H1 (cell line): ENCODE data around the gene CHEK2. TPM values are rescaled to one million over a fixed set of nuclear protein-coding genes. Genes with fewer than 3 reads are reported as not detected.

Source experiments
- ATF2 ChIP-seq: IDR thresholded peaks from 2 replicates; pipeline ENCODE4 v1.6.1; 2012; ENCODE audit warnings: low read length, inconsistent platforms
- BACH1 ChIP-seq: IDR thresholded peaks from 2 replicates; pipeline ENCODE4 v1.6.1; 2012; ENCODE audit warnings: low read length, improper control_type of control experiment
- CTCF ChIP-seq, 3 experiments: IDR thresholded peaks; 1 replicate in 2 of 3; 2 replicates in 1 of 3; pipeline versions ENCODE4 v1.5.1 to v1.6.1; 2011; ENCODE audit warnings: low read length in 3 of 3, mild to moderate bottlenecking in 3 of 3, inconsistent platforms in 2 of 3, low read depth in 1 of 3, moderate library complexity in 1 of 3; ENCODE audit not compliant: insufficient read depth in 1 of 3; ENCODE audit errors: control extremely low read depth in 1 of 3
- EP300 ChIP-seq, 2 experiments: IDR thresholded peaks; 1 replicate in 1 of 2; 2 replicates in 1 of 2; pipeline ENCODE4 v1.6.1; 2011 to 2012; ENCODE audit warnings: low read depth in 2 of 2, low read length in 2 of 2, mild to moderate bottlenecking in 2 of 2, borderline replicate concordance in 1 of 2, inconsistent platforms in 1 of 2, moderate library complexity in 1 of 2
- FOSL1 ChIP-seq: IDR thresholded peaks from 2 replicates; pipeline ENCODE4 v1.6.1; 2011; ENCODE audit warnings: mild to moderate bottlenecking, low read depth, low read length, moderate library complexity; ENCODE audit not compliant: insufficient read depth
- GTF2F1 ChIP-seq: IDR thresholded peaks from 2 replicates; pipeline ENCODE4 v1.6.1; 2012; ENCODE audit warnings: low read depth, low read length, improper control_type of control experiment, borderline replicate concordance
- HDAC6 ChIP-seq: IDR thresholded peaks from one replicate; pipeline ENCODE4 v1.7.1; 2012; ENCODE audit warnings: low read depth, mild to moderate bottlenecking, inconsistent platforms, low read length, moderate library complexity
- JUN ChIP-seq: IDR thresholded peaks from 2 replicates; pipeline ENCODE4 v1.6.1; 2011; ENCODE audit warnings: low read depth, mild to moderate bottlenecking, improper control_type of control experiment, low read length
- KDM1A ChIP-seq: fragments of 200-600, 300-600 bp; sonication (generic); IDR thresholded peaks from 2 replicates; pipeline ENCODE4 v1.7.1; 2016; ENCODE audit warnings: mild to moderate bottlenecking, low read length, borderline replicate concordance
- KDM4A ChIP-seq: IDR thresholded peaks from one replicate; pipeline ENCODE4 v1.7.1; 2012; ENCODE audit warnings: low read depth, mild to moderate bottlenecking, moderate library complexity, low read length, inconsistent platforms; ENCODE audit not compliant: severe bottlenecking
- MAX ChIP-seq: IDR thresholded peaks from 2 replicates; pipeline ENCODE4 v1.6.1; 2012; ENCODE audit warnings: inconsistent platforms
- NANOG ChIP-seq: IDR thresholded peaks from 2 replicates; pipeline ENCODE4 v1.6.1; 2011; ENCODE audit warnings: low read length, low read depth, mild to moderate bottlenecking, inconsistent platforms; ENCODE audit not compliant: insufficient read depth, poor library complexity, severe bottlenecking
- POLR2A ChIP-seq, 2 experiments: IDR thresholded peaks; 1 replicate in 1 of 2; 2 replicates in 1 of 2; pipeline ENCODE4 v1.6.1; 2011; ENCODE audit warnings: low read depth in 2 of 2, low read length in 2 of 2, mild to moderate bottlenecking in 2 of 2; ENCODE audit errors: control extremely low read depth in 1 of 2
- POLR2AphosphoS5 ChIP-seq: IDR thresholded peaks from 2 replicates; pipeline ENCODE4 v1.6.1; 2011; ENCODE audit warnings: low read depth, low read length
- POU5F1 ChIP-seq: IDR thresholded peaks from 2 replicates; pipeline ENCODE4 v1.6.1; 2011; ENCODE audit warnings: low read depth, mild to moderate bottlenecking, low read length, moderate library complexity
- RNF2 ChIP-seq: fragments of 200-900, 300-1000 bp; sonication (generic); IDR thresholded peaks from 2 replicates; pipeline ENCODE4 v1.7.1; 2016; ENCODE audit warnings: borderline replicate concordance, low read depth, mild to moderate bottlenecking, antibody characterized with exemption, low read length; ENCODE audit not compliant: poor library complexity, severe bottlenecking; ENCODE audit errors: missing control alignments
- RXRA ChIP-seq: IDR thresholded peaks from 2 replicates; pipeline ENCODE4 v1.6.1; 2011; ENCODE audit warnings: low read depth, mild to moderate bottlenecking, low read length, moderate library complexity; ENCODE audit not compliant: insufficient read depth
- SRF ChIP-seq: IDR thresholded peaks from 2 replicates; pipeline ENCODE4 v1.6.1; 2011; ENCODE audit warnings: mild to moderate bottlenecking, low read depth, low read length, moderate library complexity
- polyA plus RNA-seq, 7 experiments: library from polyadenylated mRNA; depleted of rRNA in 3 of 7; stranded (reverse) in 5 of 7; unstranded in 2 of 7; fragments of >200 nt in 5 of 7; fragments of 200-250 nt in 2 of 7; gene quantifications; 1 replicate in 5 of 7; 2 replicates in 1 of 7; 4 replicates in 1 of 7; pipeline versions ENCODE4 v1.2.1 to v1.2.3, GENCODE V29; 2011 to 2013; ENCODE audit warnings: missing spikeins in 2 of 7, mixed read lengths in 2 of 7
- total RNA-seq: library from RNA; stranded (reverse); fragmentation: NEBNext Ultra II Directional; extraction: Animal tissue kit (Norgen Biotek cat#: 25700); gene quantifications from 2 replicates; pipeline ENCODE4 v1.2.1, GENCODE V29; 2021

The CHEK2 gene
- total and polyA plus RNA-seq, 2 of the 8 experiments (the other 6 are each of a cell fraction or from before 2014, with no cell fraction given): 74.9 to 89.5 TPM

GRCh38 chr22:28759861-28760560 is 18.4 kb upstream of the CHEK2 start (continued):
- no peak for TF ChIP-seq ATF2
- no peak for TF ChIP-seq GTF2F1
- TF ChIP-seq BACH1: no peak
- TF ChIP-seq RXRA: no peak
- TF ChIP-seq HDAC6: no peak
- TF ChIP-seq NANOG: no peak
- TF ChIP-seq MAX: no peak
- TF ChIP-seq FOSL1: no peak
- TF ChIP-seq POLR2A (IDR thresholded peaks at IDR 0.05; ENCODE audit: control extremely low read depth in 1 of 2, low read depth in 2 of 2, low read length in 2 of 2): peak in 1 of 2 experiments; percentile 43; a peak in 1 of 3 replicates
- TF ChIP-seq POU5F1: 0 out of 2 replicates have a peak, but pooled peaks have one; percentile 28
- TF ChIP-seq KDM1A: no peak
- TF ChIP-seq RNF2: no peak
- TF ChIP-seq POLR2AphosphoS5: no peak
- TF ChIP-seq KDM4A: no peak
- no peak for TF ChIP-seq EP300 (IDR thresholded peaks at IDR 0.05; ENCODE audit: borderline replicate concordance in 1 of 2, low read depth in 2 of 2, low read length in 2 of 2)
- no peak for TF ChIP-seq CTCF (IDR thresholded peaks at IDR 0.05; ENCODE audit: control extremely low read depth in 1 of 3, insufficient read depth in 1 of 3, low read depth in 1 of 3, low read length in 3 of 3)
- TF ChIP-seq SRF: no peak
- TF ChIP-seq JUN: no peak
